Measurements from ENCODE around the gene BAK1.

Gene BAK1

GRCh38 chr6:33578164-33578563 lies 1.9 kb downstream of the BAK1 start:
- DNase-seq (ENCODE audit: low read depth): no peak
- TF ChIP-seq CTCF (IDR thresholded peaks at IDR 0.05; ENCODE audit: insufficient read depth, low read depth, low read length, missing control alignments): no peak
- H3K4me3 ChIP-seq (ENCODE audit: low read length): no peak overlapping the region

- TF ChIP-seq CTCF (IDR thresholded peaks at IDR 0.05; ENCODE audit: insufficient read depth, low read depth, low read length, missing control alignments): no peak
Observed at GRCh38 chr6:33577718-33578117, 2.4 kb downstream of the BAK1 start.

GRCh38 chr6:33577106-33577535 lies 3.0 kb downstream of the BAK1 start:
- no peak for TF ChIP-seq CTCF (IDR thresholded peaks at IDR 0.05; ENCODE audit: insufficient read depth, low read depth, low read length, missing control alignments)
- DNase-seq (ENCODE audit: low read depth): peak; percentile 72
- H3K4me3 ChIP-seq (ENCODE audit: low read length): no peak overlapping the region

More at GRCh38 chr6:33577718-33578117, 2.4 kb downstream of the BAK1 start:
- H3K4me3 ChIP-seq (ENCODE audit: low read length): no peak overlapping the region
- DNase-seq (ENCODE audit: low read depth): no peak

- no peak overlapping the region for H3K4me3 ChIP-seq (ENCODE audit: low read length)
- no peak for TF ChIP-seq CTCF (IDR thresholded peaks at IDR 0.05; ENCODE audit: insufficient read depth, low read depth, low read length, missing control alignments)
- no peak for DNase-seq (ENCODE audit: low read depth)
Observed at GRCh38 chr6:33576668-33577067, 3.4 kb downstream of the BAK1 start.

GRCh38 chr6:33575211-33575610 lies 4.9 kb downstream of the BAK1 start:
- no peak overlapping the region for H3K4me3 ChIP-seq (ENCODE audit: low read length)
- DNase-seq (ENCODE audit: low read depth): no peak
- TF ChIP-seq CTCF (IDR thresholded peaks at IDR 0.05; ENCODE audit: insufficient read depth, low read depth, low read length, missing control alignments): no peak

GRCh38 chr6:33571637-33572316 lies 8.3 kb downstream of the BAK1 start:
- peak overlapping the region; percentile 73 for H3K4me3 ChIP-seq (ENCODE audit: low read length)
- no peak for TF ChIP-seq CTCF (IDR thresholded peaks at IDR 0.05; ENCODE audit: insufficient read depth, low read depth, low read length, missing control alignments)
- DNase-seq (ENCODE audit: low read depth): no peak
